NCI-H146 treated with DMSO at 0.1 percent for 48 hours (cell line): ENCODE data around the gene ZFAND3.

ENCODE experiments used
- DNase-seq: peaks from one replicate; lab custom pipeline; 2025; ENCODE audit not compliant: unreplicated experiment; lab: John Stamatoyannopoulos, UW

ZFAND3 gene

GRCh38 chr6:38174806-38175495, 355.4 kb downstream of the ZFAND3 start:
- DNase-seq = no peak

- no peak for DNase-seq
Observed at GRCh38 chr6:38175786-38176185, 356.3 kb downstream of the ZFAND3 start.

- no peak for DNase-seq
Observed at GRCh38 chr6:38176797-38177751, 357.5 kb downstream of the ZFAND3 start.

GRCh38 chr6:38177882-38178583, 358.5 kb downstream of the ZFAND3 start:
- no peak for DNase-seq

GRCh38 chr6:38178584-38178886, 359.0 kb downstream of the ZFAND3 start:
- no peak for DNase-seq

- DNase-seq = no peak
Observed at GRCh38 chr6:38179300-38179699, 359.8 kb downstream of the ZFAND3 start.

- DNase-seq = no peak
Observed at GRCh38 chr6:38179794-38180430, 360.4 kb downstream of the ZFAND3 start.

GRCh38 chr6:38180586-38180985, 361.1 kb downstream of the ZFAND3 start:
- DNase-seq = no peak

- DNase-seq = no peak
Observed at GRCh38 chr6:38182426-38182825, 362.9 kb downstream of the ZFAND3 start.

GRCh38 chr6:38183856-38184584, 364.5 kb downstream of the ZFAND3 start:
- no peak for DNase-seq

- DNase-seq = no peak
Observed at GRCh38 chr6:38184585-38185080, 365.1 kb downstream of the ZFAND3 start.

- no peak for DNase-seq
Observed at GRCh38 chr6:38185244-38185643, 365.7 kb downstream of the ZFAND3 start.

GRCh38 chr6:38185752-38186151, 366.2 kb downstream of the ZFAND3 start:
- no peak for DNase-seq

GRCh38 chr6:38187325-38187724, 367.8 kb downstream of the ZFAND3 start:
- DNase-seq = no peak

GRCh38 chr6:38187811-38188590, 368.5 kb downstream of the ZFAND3 start:
- DNase-seq = no peak

GRCh38 chr6:38188677-38189335, 369.3 kb downstream of the ZFAND3 start:
- DNase-seq = no peak

- no peak for DNase-seq
Observed at GRCh38 chr6:38191418-38191817, 371.9 kb downstream of the ZFAND3 start.

- no peak for DNase-seq
Observed at GRCh38 chr6:38192011-38192410, 372.5 kb downstream of the ZFAND3 start.

- DNase-seq = peak; percentile 70
Observed at GRCh38 chr6:38192487-38192886, 373.0 kb downstream of the ZFAND3 start.
